ENCODE data around the gene CEACAM4. TPM values are rescaled to one million over a fixed set of nuclear protein-coding genes. Genes with fewer than 3 reads are reported as not detected.

Gene CEACAM4
- total and polyA plus RNA-seq, 2 of the 4 experiments (the other 2 are of a cell fraction): not detected

DNA sequence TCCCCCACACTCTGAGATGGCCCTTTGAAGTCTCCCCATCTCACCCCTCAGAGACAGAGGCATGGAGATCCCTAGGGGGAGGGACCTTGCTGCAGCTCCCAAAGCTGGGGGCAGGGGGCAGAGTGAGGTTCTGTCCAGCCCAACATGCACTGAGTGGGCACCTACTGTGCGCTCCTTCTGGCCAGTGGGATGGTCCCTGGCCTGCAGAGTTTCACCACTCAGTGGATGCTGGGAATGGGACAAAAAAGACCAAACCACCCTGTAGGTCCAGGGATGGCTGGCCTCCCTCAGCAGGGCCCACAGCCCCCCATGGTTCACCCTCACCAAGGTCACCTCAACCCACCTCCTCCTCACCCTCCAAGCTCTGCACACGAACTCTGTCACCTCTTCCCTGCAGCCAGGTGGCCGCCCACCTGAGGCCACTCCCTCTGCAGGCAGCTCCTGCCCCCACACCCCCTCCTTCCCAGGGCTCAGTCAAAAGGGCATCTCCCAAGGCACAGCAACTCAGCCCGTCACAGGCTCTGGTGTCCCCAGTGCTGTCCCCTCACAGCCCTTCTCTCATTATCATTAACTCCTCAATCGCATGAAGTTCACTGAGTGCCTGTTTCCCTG, 34.8 kb downstream of the CEACAM4 start:
- in situ Hi-C loops (cut with MboI; ENCODE audit: low sequenced_read_pairs): no loop called here
- CTCF ChIA-PET: no interaction called here

More for the DNA sequence above, 34.8 kb downstream of the CEACAM4 start:
- DNase-seq (no peak), ATAC-seq (ENCODE audit: low read depth) (no peak)
- POLR2A ChIA-PET (ENCODE audit: unreplicated experiment): no interaction called here
- Histone ChIP-seq H3K27ac (ENCODE audit: insufficient read depth, low read length) (no peak overlapping the region), H4K8ac (ENCODE audit: low read depth in 2 of 2, low read length in 2 of 2) (no peak overlapping the region), H2BK15ac (ENCODE audit: low read depth, low read length) (no peak overlapping the region), H3K9ac (ENCODE audit: low read depth, low read length) (no peak overlapping the region), H3K4me2 (ENCODE audit: low read depth, low read length) (no peak overlapping the region), H2BK120ac (ENCODE audit: low read depth, low read length) (no peak overlapping the region), H3K27me3 (ENCODE audit: control insufficient read depth, insufficient read depth, low read length) (no peaks in the 10 kb centered on the region), H3K9me3 (ENCODE audit: control insufficient read depth, insufficient read depth, low read length) (no peaks in the 10 kb centered on the region), H2AFZ (replicated peaks; ENCODE audit: low read length, poor library complexity) (peak overlapping the region; percentile 32), H3K56ac (ENCODE audit: extremely low read depth, insufficient read depth, low read length) (no peak overlapping the region), H3K4ac (ENCODE audit: low read depth, low read length) (no peak overlapping the region), H2AK5ac (ENCODE audit: low read depth, low read length) (no peak overlapping the region), H4K91ac (ENCODE audit: insufficient read depth, low read depth, low read length) (no peak overlapping the region), H3K18ac (ENCODE audit: low read depth, low read length) (no peak overlapping the region), H3K23ac (ENCODE audit: low read depth, low read length) (no peak overlapping the region), H2BK5ac (ENCODE audit: low read depth, low read length, poor library complexity, severe bottlenecking) (no peak overlapping the region), H3K36me3 (ENCODE audit: control insufficient read depth, insufficient read depth, low read length) (no peaks in the 10 kb centered on the region), H3K9me1 (ENCODE audit: insufficient read depth, low read length) (no peaks in the 10 kb centered on the region), H3K79me1 (ENCODE audit: low read depth in 1 of 2, low read length in 2 of 2) (no peaks in the 10 kb centered on the region), H3K14ac (replicated peaks; ENCODE audit: low read depth, low read length) (no peak overlapping the region), H3K4me1 (ENCODE audit: control insufficient read depth, insufficient read depth, low read length) (no peaks in the 10 kb centered on the region), H2AK9ac (replicated peaks; ENCODE audit: low read depth, low read length, poor library complexity) (no peak overlapping the region), H4K20me1 (ENCODE audit: insufficient read depth, low read length) (no peaks in the 10 kb centered on the region; the same call in 1 of the 2 replicates), H2BK20ac (ENCODE audit: low read depth, low read length) (no peak overlapping the region), H4K5ac (ENCODE audit: low read depth, low read length) (no peak overlapping the region), H3K4me3 (ENCODE audit: insufficient read depth, low read depth, low read length) (no peak overlapping the region)
- 0% methylated on average over 2 of the region's 5 CpGs; no CpG with 5 or more reads in 1 of the 2 experiments for WGBS, 2 experiments (ENCODE audit: extremely low coverage in 2 of 2, insufficient read length in 1 of 2)
- TF ChIP-seq, protein P1, sequence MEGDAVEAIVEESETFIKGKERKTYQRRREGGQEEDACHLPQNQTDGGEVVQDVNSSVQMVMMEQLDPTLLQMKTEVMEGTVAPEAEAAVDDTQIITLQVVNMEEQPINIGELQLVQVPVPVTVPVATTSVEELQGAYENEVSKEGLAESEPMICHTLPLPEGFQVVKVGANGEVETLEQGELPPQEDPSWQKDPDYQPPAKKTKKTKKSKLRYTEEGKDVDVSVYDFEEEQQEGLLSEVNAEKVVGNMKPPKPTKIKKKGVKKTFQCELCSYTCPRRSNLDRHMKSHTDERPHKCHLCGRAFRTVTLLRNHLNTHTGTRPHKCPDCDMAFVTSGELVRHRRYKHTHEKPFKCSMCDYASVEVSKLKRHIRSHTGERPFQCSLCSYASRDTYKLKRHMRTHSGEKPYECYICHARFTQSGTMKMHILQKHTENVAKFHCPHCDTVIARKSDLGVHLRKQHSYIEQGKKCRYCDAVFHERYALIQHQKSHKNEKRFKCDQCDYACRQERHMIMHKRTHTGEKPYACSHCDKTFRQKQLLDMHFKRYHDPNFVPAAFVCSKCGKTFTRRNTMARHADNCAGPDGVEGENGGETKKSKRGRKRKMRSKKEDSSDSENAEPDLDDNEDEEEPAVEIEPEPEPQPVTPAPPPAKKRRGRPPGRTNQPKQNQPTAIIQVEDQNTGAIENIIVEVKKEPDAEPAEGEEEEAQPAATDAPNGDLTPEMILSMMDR (conservative IDR thresholded peaks at IDR 0.05; ENCODE audit: low read depth, low read length): no peak
- no peak for TF ChIP-seq MXI1 (IDR thresholded peaks at IDR 0.05; ENCODE audit: borderline replicate concordance, low read depth, low read length)
- TF ChIP-seq BHLHE40 (IDR thresholded peaks at IDR 0.05; ENCODE audit: low read depth, low read length): no peak
- TF ChIP-seq NFE2L2 (IDR thresholded peaks at IDR 0.05; ENCODE audit: low read depth, low read length): no peak
- TF ChIP-seq RCOR1 (IDR thresholded peaks at IDR 0.05; ENCODE audit: insufficient replicate concordance, low read length): no peak
- TF ChIP-seq SMC3 (IDR thresholded peaks at IDR 0.05; ENCODE audit: low read depth, low read length): no peak
- no peak for TF ChIP-seq CHD1 (IDR thresholded peaks at IDR 0.05; ENCODE audit: low read depth, low read length)
- no peak for TF ChIP-seq MAZ (IDR thresholded peaks at IDR 0.05; ENCODE audit: borderline replicate concordance, low read depth, low read length)
- no peak for TF ChIP-seq RFX5 (IDR thresholded peaks at IDR 0.05; ENCODE audit: low read depth, low read length)
- TF ChIP-seq POLR2A (IDR thresholded peaks at IDR 0.05; ENCODE audit: low read depth, low read length): no peak
- no peak for TF ChIP-seq RAD21 (IDR thresholded peaks at IDR 0.05; ENCODE audit: low read length)
- intact Hi-C loops (cut with micrococcal nuclease) (no loop called here), dilution Hi-C loops (cut with HindIII; ENCODE audit: low sequenced_read_pairs, unreplicated experiment) (no loop called here)
- BruUV-seq (replicated peaks): no TSS peak
